H54 (cell line): Measurements from ENCODE around the gene DVL2.

Experiments used
- DNase-seq: peaks from one replicate; pipeline ENCODE4 v3.0.0; 2011; ENCODE audit warnings: low spot score, mixed read lengths; ENCODE audit not compliant: insufficient read length
- FAIRE-seq: peaks from 3 replicates; lab custom pipeline; 2011; peaks lifted over from hg19 to GRCh38; lab: Jason Lieb, UNC
- POLR2A ChIP-seq: IDR thresholded peaks from 2 replicates; pipeline ENCODE4 v1.6.1; 2011; ENCODE audit warnings: low read depth, mild to moderate bottlenecking, low read length

The DVL2 gene

GRCh38 chr17:7177191-7177953, 56.9 kb downstream of the DVL2 start:
- no peak for FAIRE-seq
- no peak for TF ChIP-seq POLR2A
- peak; percentile 81 for DNase-seq

- no peak for DNase-seq
- FAIRE-seq = no peak
- TF ChIP-seq POLR2A = no peak
These were observed 57.5 kb downstream of the DVL2 start for GRCh38 chr17:7176841-7177190.

GRCh38 chr17:7176107-7176840, 58.0 kb downstream of the DVL2 start:
- DNase-seq = no peak
- FAIRE-seq = no peak
- TF ChIP-seq POLR2A = no peak
